Measurements from ENCODE around the gene AP4S1.
A peak's percentile ranks its signal among the peaks of the same experiment; 100 is the strongest.
"Not testable (repeated sequence)": the region's sequence is repeated elsewhere in the genome, so short reads cannot be mapped to it uniquely, and the experiment has no call there.

The AP4S1 gene

GRCh38 chr14:30977752-30978151, 47.7 kb upstream of the AP4S1 start:
- ChIA-PET CTCF (interaction anchor here (1.1 to 1.3 kb wide), 2 partner anchors 14 to 105 kb away, joined by 5 read pairs; no protein-coding TSS in a partner anchor), POLR2A (interaction anchor here (0.7 kb wide), 1 partner anchor 583 kb away, joined by 5 read pairs; no protein-coding TSS in a partner anchor)
- H3K9me3 ChIP-seq (ENCODE audit: control insufficient read depth, insufficient read depth, low read depth, low read length), result no peaks in the 10 kb centered on the region
- no peaks in the 10 kb centered on the region; a peak in 1 of 3 replicates for H3K36me3 ChIP-seq (ENCODE audit: control insufficient read depth in 2 of 2, insufficient read depth in 1 of 2, low read length in 2 of 2)
- H3K4me1 ChIP-seq (ENCODE audit: control insufficient read depth, insufficient read depth, low read length), result no peaks in the 10 kb centered on the region; the same call in 1 of the 2 replicates
- H3K27ac ChIP-seq (ENCODE audit: extremely low read depth, low read depth, low read length), result no peak overlapping the region
- no peak overlapping the region for H3K4me3 ChIP-seq (ENCODE audit: low read depth, low read length)
- no peak for TF ChIP-seq ZSCAN23 (tag by site-specific recombination; IDR thresholded peaks at IDR 0.05)
- TF ChIP-seq ZNF558 (tag by site-specific recombination; IDR thresholded peaks at IDR 0.05), result peak; percentile 93

DNA sequence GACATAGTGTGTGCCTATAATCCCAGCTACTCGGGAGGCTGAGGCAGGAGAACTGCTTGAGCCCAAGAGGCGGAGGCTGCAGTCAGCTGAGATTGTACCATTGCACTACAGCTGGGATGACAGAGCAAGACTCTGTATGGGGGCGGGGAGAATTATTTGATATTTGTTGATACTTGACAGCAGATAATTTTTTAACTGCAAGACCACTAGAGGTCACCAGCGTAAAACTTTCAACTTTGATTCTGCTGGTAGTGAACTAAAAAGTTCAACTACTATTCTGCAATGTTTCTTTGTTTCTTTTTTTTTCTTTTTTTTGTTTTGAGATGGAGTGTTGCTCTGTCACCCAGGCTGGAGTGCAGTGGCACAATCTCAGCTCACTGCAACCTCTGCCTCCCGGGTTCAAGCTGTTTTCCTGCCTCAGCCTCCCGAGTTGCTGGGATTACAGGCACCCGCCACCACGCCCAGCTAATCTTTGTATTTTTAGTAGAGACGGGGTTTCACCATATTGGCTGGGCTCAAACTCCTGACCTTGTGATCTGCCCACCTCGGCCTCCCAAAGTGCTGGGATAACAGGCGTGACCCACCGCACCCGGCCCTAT, 45.2 kb upstream of the AP4S1 start:
- POLR2A ChIA-PET; H3K4me3 ChIP-seq (ENCODE audit: low read depth, low read length); H3K4me1 ChIP-seq (ENCODE audit: control insufficient read depth, insufficient read depth, low read length); H3K27ac ChIP-seq (ENCODE audit: extremely low read depth, low read depth, low read length); H3K36me3 ChIP-seq (ENCODE audit: control insufficient read depth in 2 of 2, insufficient read depth in 1 of 2, low read length in 2 of 2); H3K9me3 ChIP-seq (ENCODE audit: control insufficient read depth, insufficient read depth, low read depth, low read length): not testable (repeated sequence)
- CTCF ChIA-PET, result interaction anchor here (0.6 to 1.6 kb wide), 7 partner anchors 15 to 398 kb away, joined by 3 to 10 read pairs (median 3); no protein-coding TSS in a partner anchor
- TF ChIP-seq, protein P1, sequence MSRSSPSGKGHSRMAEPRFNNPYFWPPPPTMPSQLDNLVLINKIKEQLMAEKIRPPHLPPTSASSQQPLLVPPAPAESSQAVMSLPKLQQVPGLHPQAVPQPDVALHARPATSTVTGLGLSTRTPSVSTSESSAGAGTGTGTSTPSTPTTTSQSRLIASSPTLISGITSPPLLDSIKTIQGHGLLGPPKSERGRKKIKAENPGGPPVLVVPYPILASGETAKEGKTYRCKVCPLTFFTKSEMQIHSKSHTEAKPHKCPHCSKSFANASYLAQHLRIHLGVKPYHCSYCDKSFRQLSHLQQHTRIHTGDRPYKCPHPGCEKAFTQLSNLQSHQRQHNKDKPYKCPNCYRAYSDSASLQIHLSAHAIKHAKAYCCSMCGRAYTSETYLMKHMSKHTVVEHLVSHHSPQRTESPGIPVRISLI (tag by site-specific recombination; IDR thresholded peaks at IDR 0.05), result peak; percentile 31; the same call in 1 of the 2 replicates
- TF ChIP-seq, protein P2, sequence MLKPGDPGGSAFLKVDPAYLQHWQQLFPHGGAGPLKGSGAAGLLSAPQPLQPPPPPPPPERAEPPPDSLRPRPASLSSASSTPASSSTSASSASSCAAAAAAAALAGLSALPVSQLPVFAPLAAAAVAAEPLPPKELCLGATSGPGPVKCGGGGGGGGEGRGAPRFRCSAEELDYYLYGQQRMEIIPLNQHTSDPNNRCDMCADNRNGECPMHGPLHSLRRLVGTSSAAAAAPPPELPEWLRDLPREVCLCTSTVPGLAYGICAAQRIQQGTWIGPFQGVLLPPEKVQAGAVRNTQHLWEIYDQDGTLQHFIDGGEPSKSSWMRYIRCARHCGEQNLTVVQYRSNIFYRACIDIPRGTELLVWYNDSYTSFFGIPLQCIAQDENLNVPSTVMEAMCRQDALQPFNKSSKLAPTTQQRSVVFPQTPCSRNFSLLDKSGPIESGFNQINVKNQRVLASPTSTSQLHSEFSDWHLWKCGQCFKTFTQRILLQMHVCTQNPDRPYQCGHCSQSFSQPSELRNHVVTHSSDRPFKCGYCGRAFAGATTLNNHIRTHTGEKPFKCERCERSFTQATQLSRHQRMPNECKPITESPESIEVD (tag by site-specific recombination; IDR thresholded peaks at IDR 0.05), result peak; percentile 37; the same call in 1 of the 2 replicates
- TF ChIP-seq, protein P3, sequence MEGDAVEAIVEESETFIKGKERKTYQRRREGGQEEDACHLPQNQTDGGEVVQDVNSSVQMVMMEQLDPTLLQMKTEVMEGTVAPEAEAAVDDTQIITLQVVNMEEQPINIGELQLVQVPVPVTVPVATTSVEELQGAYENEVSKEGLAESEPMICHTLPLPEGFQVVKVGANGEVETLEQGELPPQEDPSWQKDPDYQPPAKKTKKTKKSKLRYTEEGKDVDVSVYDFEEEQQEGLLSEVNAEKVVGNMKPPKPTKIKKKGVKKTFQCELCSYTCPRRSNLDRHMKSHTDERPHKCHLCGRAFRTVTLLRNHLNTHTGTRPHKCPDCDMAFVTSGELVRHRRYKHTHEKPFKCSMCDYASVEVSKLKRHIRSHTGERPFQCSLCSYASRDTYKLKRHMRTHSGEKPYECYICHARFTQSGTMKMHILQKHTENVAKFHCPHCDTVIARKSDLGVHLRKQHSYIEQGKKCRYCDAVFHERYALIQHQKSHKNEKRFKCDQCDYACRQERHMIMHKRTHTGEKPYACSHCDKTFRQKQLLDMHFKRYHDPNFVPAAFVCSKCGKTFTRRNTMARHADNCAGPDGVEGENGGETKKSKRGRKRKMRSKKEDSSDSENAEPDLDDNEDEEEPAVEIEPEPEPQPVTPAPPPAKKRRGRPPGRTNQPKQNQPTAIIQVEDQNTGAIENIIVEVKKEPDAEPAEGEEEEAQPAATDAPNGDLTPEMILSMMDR (tag by site-specific recombination; IDR thresholded peaks at IDR 0.05), result 0 out of 2 replicates have a peak, but pooled peaks have one; percentile 25
- TF ChIP-seq KLF8 (tag by site-specific recombination; IDR thresholded peaks at IDR 0.05) (0 out of 2 replicates have a peak, but pooled peaks have one; percentile 24), ZBTB17 (tag by site-specific recombination; IDR thresholded peaks at IDR 0.05) (peak; percentile 18; the same call in 1 of the 2 replicates), ZNF600 (tag by site-specific recombination; IDR thresholded peaks at IDR 0.05) (peak; percentile 78), ZNF654 (tag by site-specific recombination; IDR thresholded peaks at IDR 0.05; ENCODE audit: low read depth) (peak; percentile 82)
- TF ChIP-seq, protein P4, sequence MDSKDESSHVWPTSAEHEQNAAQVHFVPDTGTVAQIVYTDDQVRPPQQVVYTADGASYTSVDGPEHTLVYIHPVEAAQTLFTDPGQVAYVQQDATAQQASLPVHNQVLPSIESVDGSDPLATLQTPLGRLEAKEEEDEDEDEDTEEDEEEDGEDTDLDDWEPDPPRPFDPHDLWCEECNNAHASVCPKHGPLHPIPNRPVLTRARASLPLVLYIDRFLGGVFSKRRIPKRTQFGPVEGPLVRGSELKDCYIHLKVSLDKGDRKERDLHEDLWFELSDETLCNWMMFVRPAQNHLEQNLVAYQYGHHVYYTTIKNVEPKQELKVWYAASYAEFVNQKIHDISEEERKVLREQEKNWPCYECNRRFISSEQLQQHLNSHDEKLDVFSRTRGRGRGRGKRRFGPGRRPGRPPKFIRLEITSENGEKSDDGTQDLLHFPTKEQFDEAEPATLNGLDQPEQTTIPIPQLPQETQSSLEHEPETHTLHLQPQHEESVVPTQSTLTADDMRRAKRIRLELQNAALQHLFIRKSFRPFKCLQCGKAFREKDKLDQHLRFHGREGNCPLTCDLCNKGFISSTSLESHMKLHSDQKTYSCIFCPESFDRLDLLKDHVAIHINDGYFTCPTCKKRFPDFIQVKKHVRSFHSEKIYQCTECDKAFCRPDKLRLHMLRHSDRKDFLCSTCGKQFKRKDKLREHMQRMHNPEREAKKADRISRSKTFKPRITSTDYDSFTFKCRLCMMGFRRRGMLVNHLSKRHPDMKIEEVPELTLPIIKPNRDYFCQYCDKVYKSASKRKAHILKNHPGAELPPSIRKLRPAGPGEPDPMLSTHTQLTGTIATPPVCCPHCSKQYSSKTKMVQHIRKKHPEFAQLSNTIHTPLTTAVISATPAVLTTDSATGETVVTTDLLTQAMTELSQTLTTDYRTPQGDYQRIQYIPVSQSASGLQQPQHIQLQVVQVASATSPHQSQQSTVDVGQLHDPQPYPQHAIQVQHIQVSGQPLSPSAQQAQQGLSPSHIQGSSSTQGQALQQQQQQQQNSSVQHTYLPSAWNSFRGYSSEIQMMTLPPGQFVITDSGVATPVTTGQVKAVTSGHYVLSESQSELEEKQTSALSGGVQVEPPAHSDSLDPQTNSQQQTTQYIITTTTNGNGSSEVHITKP (tag by site-specific recombination; IDR thresholded peaks at IDR 0.05), result peak; percentile 45

DNA sequence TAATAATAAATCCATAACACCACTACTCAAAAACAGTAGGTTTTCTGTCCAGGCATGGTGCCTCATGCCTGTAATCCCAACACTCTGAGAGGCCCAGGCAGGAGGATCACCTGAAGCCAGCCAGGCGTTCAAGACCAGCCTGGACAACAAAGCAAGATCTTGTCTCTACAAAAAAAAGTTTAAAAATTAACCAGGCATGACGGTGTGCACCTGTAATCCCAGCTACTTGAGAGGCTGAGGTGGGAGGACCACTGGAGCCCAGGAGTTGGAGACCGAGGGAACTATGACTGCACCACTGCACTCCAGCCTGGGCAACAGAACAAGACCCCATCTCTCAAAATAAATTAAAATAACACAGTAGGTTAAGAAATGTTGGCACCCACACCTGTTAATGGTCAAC, 44.5 kb upstream of the AP4S1 start:
- Histone ChIP-seq H3K9me3 (ENCODE audit: control insufficient read depth, insufficient read depth, low read depth, low read length) (no peaks in the 10 kb centered on the region), H3K27ac (ENCODE audit: extremely low read depth, low read depth, low read length) (no peak overlapping the region), H3K36me3 (ENCODE audit: control insufficient read depth in 2 of 2, insufficient read depth in 1 of 2, low read length in 2 of 2) (no peaks in the 10 kb centered on the region; a peak in 1 of 3 replicates), H3K4me1 (ENCODE audit: control insufficient read depth, insufficient read depth, low read length) (no peaks in the 10 kb centered on the region; the same call in 1 of the 2 replicates), H3K4me3 (ENCODE audit: low read depth, low read length) (no peak overlapping the region)
- TF ChIP-seq ZNF121 (tag by site-specific recombination; IDR thresholded peaks at IDR 0.05) (0 out of 2 replicates have a peak, but pooled peaks have one; percentile 22), ZBTB21 (tag by site-specific recombination; IDR thresholded peaks at IDR 0.05) (no peak), ZNF311 (tag by site-specific recombination; IDR thresholded peaks at IDR 0.05; ENCODE audit: borderline replicate concordance) (no peak)
- ChIA-PET CTCF (interaction anchor here (0.6 to 1.6 kb wide), 3 partner anchors 101 to 222 kb away, joined by 3 to 10 read pairs (median 6); no protein-coding TSS in a partner anchor), POLR2A (no interaction called here)

Measured in HEK293 (cell line).